AG08395 (cell line): ENCODE measurements around the gene ICAM2.
A peak's percentile ranks its signal among the peaks of the same experiment; 100 is the strongest.
"Not testable (repeated sequence)": the region's sequence is repeated elsewhere in the genome, so short reads cannot be mapped to it uniquely, and the experiment has no call there.

Source experiments
- DNase-seq: peaks from one replicate; pipeline ENCODE4 v3.0.0; 2012; ENCODE audit warnings: mixed read lengths, low spot score

ICAM2 gene

DNA sequence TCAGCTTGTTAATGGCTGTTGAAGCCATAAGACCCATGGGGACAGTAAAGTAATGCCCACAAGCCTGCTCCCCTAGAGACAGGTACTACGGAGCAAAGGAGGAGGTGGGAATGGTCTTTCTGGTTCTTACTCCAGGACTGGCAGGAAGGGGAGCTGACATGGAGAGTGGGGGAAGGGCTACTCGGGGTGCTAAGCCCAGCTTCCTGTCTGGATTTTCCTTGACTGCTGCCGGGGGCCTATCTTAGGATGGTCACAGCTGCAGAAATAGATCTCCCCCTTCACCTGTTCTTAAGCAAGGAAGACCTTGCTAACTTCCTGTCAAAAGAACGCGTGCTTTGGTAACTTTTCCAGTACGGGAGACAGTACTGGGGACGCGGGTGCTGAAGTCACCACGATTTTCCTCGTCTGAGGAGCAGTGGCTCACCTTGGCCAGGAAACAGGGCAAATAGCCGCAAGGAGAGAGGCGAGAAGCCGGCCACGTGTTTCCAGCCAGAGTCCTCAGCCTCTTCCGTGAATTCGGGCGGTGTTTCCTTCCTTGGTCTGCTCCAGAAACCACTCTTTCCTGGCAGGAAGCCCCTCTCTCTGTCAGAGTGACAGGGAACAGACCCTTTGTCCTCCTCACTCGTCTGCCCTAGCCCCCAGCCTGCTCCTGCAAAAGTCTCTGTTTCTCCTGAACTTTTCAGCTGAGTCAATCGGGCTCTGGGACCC is 22.9 kb downstream of the ICAM2 start:
- DNase-seq = no peak

GRCh38 chr17:63996430-63997182 is 23.8 kb downstream of the ICAM2 start:
- no peak for DNase-seq

DNA sequence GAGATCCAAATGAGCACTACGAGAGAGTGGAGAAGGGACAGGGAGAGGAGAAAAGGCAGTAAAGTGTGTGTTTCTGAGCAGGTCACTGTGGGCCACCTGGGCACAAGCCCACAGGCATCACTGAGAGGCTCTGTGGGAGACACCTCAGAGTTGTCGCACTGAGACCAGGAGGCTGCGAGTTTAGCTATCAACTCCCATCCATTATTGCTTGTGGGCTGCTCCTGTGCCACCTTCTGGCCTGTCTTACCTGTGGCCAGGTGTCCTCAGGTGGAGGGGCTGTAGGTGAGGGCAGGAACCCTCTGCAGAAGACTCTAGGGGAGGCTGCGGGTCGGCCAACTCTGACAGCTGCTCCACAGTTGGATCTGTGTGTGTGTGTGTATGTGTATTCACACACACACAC is 24.8 kb downstream of the ICAM2 start:
- DNase-seq = no peak

- no peak for DNase-seq
Measured at GRCh38 chr17:63993368-63993985, 27.0 kb downstream of the ICAM2 start.

DNA sequence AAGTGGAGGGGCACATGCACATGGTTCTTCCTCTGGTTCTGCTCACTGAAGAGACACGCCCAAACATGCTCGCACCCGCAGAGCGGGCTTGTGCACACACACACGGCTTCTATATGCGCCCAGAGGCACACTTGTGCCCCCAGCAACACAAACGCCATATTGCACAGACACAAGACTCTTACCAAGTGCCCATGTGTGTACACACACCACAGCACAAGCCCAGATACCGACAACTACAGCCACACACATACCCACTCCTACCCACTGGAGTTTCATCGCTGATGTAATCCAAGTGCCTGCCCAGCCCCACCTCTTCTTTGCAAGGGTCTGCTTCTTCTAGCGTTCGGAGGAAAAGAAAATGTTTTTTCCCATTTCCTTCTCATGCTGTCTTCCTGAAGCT is 28.8 kb downstream of the ICAM2 start:
- no peak for DNase-seq

GRCh38 chr17:63989622-63990345 is 30.6 kb downstream of the ICAM2 start:
- no peak for DNase-seq

- DNase-seq = no peak
Measured at GRCh38 chr17:63988741-63989621, 31.5 kb downstream of the ICAM2 start.

GRCh38 chr17:63988127-63988478 is 32.3 kb downstream of the ICAM2 start:
- DNase-seq = no peak

- DNase-seq = no peak
Measured at GRCh38 chr17:63987221-63988126, 33.0 kb downstream of the ICAM2 start.

DNA sequence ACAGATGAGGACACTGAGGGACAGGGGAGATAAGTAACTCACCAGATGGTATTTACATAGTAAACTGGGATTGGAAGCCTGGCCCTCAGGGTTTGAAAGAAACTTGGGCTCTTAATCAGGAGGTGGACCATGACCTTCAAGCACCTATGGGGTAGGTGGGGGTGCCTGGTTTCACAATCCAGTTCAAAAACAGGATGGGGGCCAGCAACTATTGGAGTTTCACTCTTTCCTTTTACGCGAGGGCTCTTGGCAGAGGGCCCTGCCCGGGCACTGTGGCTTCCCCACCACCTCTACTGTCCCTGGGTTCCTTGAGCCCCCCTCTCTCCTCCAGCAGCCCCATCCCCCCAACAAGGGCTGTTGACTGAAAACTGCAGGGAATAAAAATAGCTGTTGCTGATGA is 33.6 kb downstream of the ICAM2 start:
- DNase-seq = no peak

- DNase-seq = no peak
Measured at GRCh38 chr17:63985387-63986140, 34.9 kb downstream of the ICAM2 start.

GRCh38 chr17:63984651-63985386 is 35.6 kb downstream of the ICAM2 start:
- peak; percentile 94 for DNase-seq

- peak; percentile 34 for DNase-seq
Measured at GRCh38 chr17:63984236-63984635, 36.2 kb downstream of the ICAM2 start.

DNA sequence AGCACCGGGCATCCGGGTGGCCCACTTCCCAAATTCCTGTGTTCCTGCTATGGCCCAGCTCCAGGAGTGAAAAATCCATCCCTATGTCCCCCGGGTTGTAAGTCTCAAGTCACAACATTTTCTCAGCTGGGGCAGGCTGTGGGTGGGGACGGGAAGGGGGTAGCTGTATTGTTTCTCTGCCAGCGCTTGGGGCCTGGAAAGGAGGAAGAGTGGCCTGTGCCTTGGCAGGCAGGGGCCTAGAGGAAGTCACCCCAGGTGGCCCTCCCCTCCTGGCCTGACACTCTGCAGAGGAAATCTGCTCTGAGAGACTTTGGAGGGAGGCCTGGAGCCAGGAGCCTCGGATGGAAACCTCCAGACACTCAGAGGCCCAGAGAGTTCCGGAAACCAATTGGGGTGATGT is 37.1 kb downstream of the ICAM2 start:
- no peak for DNase-seq

DNA sequence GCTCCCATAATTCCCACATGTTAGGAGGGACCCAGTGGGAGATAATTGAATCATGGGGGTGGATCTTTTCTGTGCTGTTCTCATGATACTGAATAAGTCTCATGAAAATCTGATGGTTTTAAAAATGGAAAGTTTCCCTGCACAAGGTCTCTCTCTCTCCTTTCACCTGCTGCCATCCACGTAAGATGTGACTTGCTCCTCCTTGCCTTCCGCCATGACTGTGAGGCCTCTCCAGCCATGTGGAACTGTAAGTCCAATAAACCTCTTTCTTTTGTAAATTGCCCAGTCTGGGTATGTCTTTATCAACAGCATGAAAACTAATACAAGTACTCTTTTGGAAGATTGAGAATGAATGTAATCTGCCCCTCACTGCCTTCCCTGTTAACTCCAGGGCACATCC is 37.8 kb downstream of the ICAM2 start:
- not testable (repeated sequence) for DNase-seq

DNA sequence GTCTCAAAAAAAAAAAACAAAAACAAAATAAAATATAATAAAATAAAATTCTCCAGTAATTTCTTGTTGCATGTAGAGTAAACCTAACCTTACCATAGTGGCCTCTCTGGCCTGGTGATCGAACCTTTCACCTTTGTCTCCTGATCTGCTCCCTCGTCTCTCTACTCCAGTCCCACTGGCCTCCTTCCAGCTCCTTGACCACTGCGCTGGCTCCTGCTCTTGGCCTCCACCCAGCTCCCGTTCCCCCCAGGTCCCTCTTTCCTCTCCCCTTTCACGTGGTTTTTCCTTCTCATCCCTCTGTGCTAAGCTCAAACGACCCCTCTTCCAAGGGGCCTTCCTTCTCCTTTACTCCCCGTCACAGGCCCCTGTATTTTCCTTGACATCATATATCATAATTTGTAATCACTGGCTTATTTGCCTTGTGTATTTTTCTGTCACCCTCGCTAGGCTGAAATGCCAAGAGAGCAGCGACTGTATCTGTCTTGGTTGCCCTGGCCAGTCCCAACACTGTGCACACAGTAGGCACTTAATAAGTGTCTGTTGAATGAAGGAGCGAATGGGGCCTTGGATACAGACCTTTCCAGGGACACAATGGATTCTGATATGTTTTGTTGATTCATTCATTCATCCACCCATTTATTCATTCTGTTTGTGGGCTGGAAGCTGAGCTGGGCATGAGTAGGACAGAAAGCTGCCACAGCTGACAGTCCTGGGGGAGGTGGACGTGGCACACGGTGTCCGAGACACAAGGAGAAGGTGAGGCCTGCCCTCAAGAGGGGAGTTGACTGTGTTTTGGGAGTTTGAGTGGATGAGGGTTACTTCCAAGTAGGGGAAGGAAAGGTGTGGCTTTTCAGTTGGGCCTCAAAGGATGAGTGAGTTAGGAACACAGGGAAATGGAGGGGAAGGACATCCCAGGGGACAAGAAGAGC is 41.9 kb downstream of the ICAM2 start:
- no peak for DNase-seq

DNA sequence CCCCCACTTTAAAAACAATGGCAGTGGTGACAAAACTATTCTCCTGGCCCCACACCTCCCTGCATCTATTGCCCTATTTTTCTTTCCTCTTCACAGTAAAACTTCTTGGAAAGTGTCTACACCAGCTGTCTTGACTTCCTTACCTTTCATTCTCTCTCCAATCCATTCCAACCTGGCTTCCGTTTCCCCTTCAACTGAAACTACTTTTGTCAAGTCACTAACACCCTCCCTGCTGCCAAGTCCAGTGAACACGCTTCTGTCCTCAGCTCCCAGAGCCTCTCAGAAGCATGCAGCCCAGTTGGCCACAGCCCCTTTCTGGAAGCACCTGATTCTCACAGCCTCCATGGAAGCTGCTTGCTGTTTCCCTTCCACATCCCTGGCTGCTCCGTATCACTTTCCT is 43.7 kb downstream of the ICAM2 start:
- no peak for DNase-seq

DNA sequence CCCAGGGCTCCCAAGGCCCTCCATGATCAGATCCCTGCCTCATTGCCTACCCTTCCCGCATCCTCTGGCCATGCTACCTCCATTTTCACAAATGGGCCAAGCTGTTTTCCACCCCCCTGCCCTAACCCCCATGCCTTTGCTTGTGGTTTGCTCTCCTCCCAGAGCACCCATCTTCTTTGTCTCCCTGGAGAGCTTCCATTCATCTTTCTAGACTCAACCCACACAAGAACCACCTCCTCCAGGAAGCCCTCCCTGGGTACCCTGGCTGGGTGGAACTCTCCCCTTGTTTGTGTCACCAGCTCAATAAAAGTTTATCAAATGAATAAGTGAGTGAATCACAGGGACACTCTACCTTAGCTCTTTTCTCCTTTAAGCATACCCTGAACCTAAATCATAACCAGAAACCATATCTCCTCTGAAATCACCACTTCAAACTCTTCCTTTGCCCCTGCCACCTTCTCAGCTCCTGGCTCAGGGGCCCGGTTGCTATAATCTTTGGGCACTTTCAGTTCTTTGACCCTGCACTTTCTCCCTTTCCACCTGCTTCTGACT is 44.8 kb downstream of the ICAM2 start:
- DNase-seq = no peak
